Lower leg skin (tissue), 4 donors: Measurements from ENCODE around the gene FLAD1. TPM values are rescaled to one million over a fixed set of nuclear protein-coding genes. Genes with fewer than 3 reads are reported as not detected.

ENCODE experiments used
- DNase-seq, 2 donors: peaks; one replicate each; pipeline ENCODE4 v3.0.0-alpha.2; 2019; ENCODE audit warnings: low spot score in 2 of 2
- H3K4me3 ChIP-seq: fragments of 200-600 bp; sonication (generic); 2 replicates; pipeline ENCODE4 v1.5.1; 2017; ENCODE audit warnings: mild to moderate bottlenecking, low read depth; ENCODE audit not compliant: poor library complexity, severe bottlenecking
- CTCF ChIP-seq, 3 donors: fragments of 450-650 bp; IDR thresholded peaks; one replicate each; pipeline ENCODE4 v1.5.1; 2016; ENCODE audit warnings: antibody characterized with exemption in 3 of 3, mild to moderate bottlenecking in 3 of 3, moderate library complexity in 2 of 3
- POLR2A ChIP-seq, 2 donors: fragments of 450-650 bp; IDR thresholded peaks; one replicate each; pipeline ENCODE4 v1.6.1; 2016 to 2017; ENCODE audit warnings: antibody characterized with exemption in 2 of 2, mild to moderate bottlenecking in 1 of 2, moderate library complexity in 1 of 2
- WGBS, 2 donors: methylation state at CpG; one replicate each; pipeline ENCODE4 v1.1.5; 2018; 5-methylcytosine and 5-hydroxymethylcytosine counted together
- intact Hi-C: fragments of 100-400 bp; cut with DNase I; formaldehyde crosslinking; loops from one replicate; pipeline ENCODE4 v1.15.0; 2023; ENCODE audit warnings: low total_unique reads
- total RNA-seq, 4 donors: library from RNA; depleted of rRNA; stranded (reverse); fragments of >200 nt; gene quantifications; one replicate each; pipeline ENCODE4 v1.1.0, GENCODE V29; 2016

FLAD1 gene
- total RNA-seq, 4 donors from 2014 or later, result 38.7 to 45.3 (median 41.6) TPM

GRCh38 chr1:155010211-155010918 lies 27.2 kb downstream of the FLAD1 start:
- TF ChIP-seq CTCF (IDR thresholded peaks at IDR 0.05) (no peak), POLR2A (IDR thresholded peaks at IDR 0.05) (no peak)
- H3K4me3 ChIP-seq, result peak overlapping the region; percentile 20
- 31 to 43% methylated on average over 11 of the region's 11 CpGs for WGBS, 2 donors
- intact Hi-C loops, result loop anchor here (10.0 kb wide), 1 partner anchor 46 kb away; the partner anchor contains the start of gene PYGO2
- peak in 1 of 2 donors; percentile 86 for DNase-seq

GRCh38 chr1:155011004-155011416 lies 27.9 kb downstream of the FLAD1 start:
- no peak for DNase-seq
- 40 to 48% methylated on average over 5 of the region's 5 CpGs for WGBS, 2 donors
- intact Hi-C loops, result loop anchor here (10.0 kb wide), 1 partner anchor 46 kb away; the partner anchor contains the start of gene PYGO2
- H3K4me3 ChIP-seq, result no peak overlapping the region
- TF ChIP-seq CTCF (IDR thresholded peaks at IDR 0.05) (no peak), POLR2A (IDR thresholded peaks at IDR 0.05) (no peak)

GRCh38 chr1:155011437-155012025 lies 28.4 kb downstream of the FLAD1 start:
- TF ChIP-seq POLR2A (IDR thresholded peaks at IDR 0.05) (no peak), CTCF (IDR thresholded peaks at IDR 0.05) (no peak)
- DNase-seq, result peak in 1 of 2 donors; percentile 89
- H3K4me3 ChIP-seq, result no peak overlapping the region
- WGBS, 2 donors, result 71 to 84% methylated on average over 3 to 6 of the region's 6 CpGs
- intact Hi-C loops, result loop anchor here (10.0 kb wide), 1 partner anchor 47 kb away; the partner anchor contains the start of gene PYGO2

GRCh38 chr1:155012026-155012546 lies 28.9 kb downstream of the FLAD1 start:
- DNase-seq, result peak; percentile 85 to 95
- intact Hi-C loops, result loop anchor here (10.0 kb wide), 1 partner anchor 47 kb away; the partner anchor contains the start of gene PYGO2
- H3K4me3 ChIP-seq, result no peak overlapping the region
- 5 to 10% methylated on average over 9 of the region's 9 CpGs for WGBS, 2 donors
- TF ChIP-seq POLR2A (IDR thresholded peaks at IDR 0.05) (no peak), CTCF (IDR thresholded peaks at IDR 0.05) (no peak)

GRCh38 chr1:155012776-155013602 lies 29.8 kb downstream of the FLAD1 start:
- no peak overlapping the region for H3K4me3 ChIP-seq
- 45 to 48% methylated on average over 3 of the region's 3 CpGs for WGBS, 2 donors
- TF ChIP-seq POLR2A (IDR thresholded peaks at IDR 0.05) (no peak), CTCF (IDR thresholded peaks at IDR 0.05) (no peak)
- no peak for DNase-seq
- intact Hi-C loops, result loop anchor here (10.0 kb wide), 1 partner anchor 48 kb away; the partner anchor contains the start of gene PYGO2
